SK-N-SH treated with all-trans-retinoic acid at 6 μM for 48 hours (cell line): Measurements from ENCODE around the gene IFI27.

ENCODE experiments used
- ATAC-seq: fragments of 200-7000 bp; cut with Tn5 transposase; 3 replicates; pipeline ENCODE4 v1.9.1; 2020; ENCODE audit warnings: mild to moderate bottlenecking, moderate library complexity
- ARNTL ChIP-seq: fragments of 450-650 bp; formaldehyde crosslinking; IDR thresholded peaks from 2 replicates; pipeline ENCODE4 v1.5.0; 2020; ENCODE audit warnings: low read depth, mild to moderate bottlenecking, moderate library complexity, borderline replicate concordance
- BACH2 ChIP-seq: fragments of 250-450 bp; sonication (Bioruptor Pico); IDR thresholded peaks from 2 replicates; pipeline ENCODE4 v1.9.0; 2021; ENCODE audit warnings: mild to moderate bottlenecking, borderline replicate concordance
- CSDC2 ChIP-seq: fragments of 250-450 bp; sonication (Bioruptor Pico); IDR thresholded peaks from 2 replicates; pipeline ENCODE4 v1.5.0; 2020; ENCODE audit warnings: mild to moderate bottlenecking, moderate library complexity
- ESRRG ChIP-seq: fragments of 250-450 bp; sonication (Bioruptor Pico); IDR thresholded peaks from 2 replicates; pipeline ENCODE4 v1.6.1; 2021; ENCODE audit warnings: mild to moderate bottlenecking
- GLIS3 ChIP-seq: fragments of 250-450 bp; sonication (Bioruptor Pico); IDR thresholded peaks from 2 replicates; pipeline ENCODE4 v1.5.0; 2020; ENCODE audit warnings: mild to moderate bottlenecking, moderate library complexity
- OSR1 ChIP-seq: fragments of 250-450 bp; sonication (Bioruptor Pico); IDR thresholded peaks from 2 replicates; pipeline ENCODE4 v1.8.0; 2022; ENCODE audit warnings: moderate library complexity, mild to moderate bottlenecking, inconsistent platforms
- PATZ1 ChIP-seq: fragments of 250-450 bp; sonication (Bioruptor Pico); IDR thresholded peaks from 2 replicates; pipeline ENCODE4 v1.8.0; 2020; ENCODE audit warnings: mild to moderate bottlenecking, moderate library complexity, borderline replicate concordance
- POU6F1 ChIP-seq: fragments of 250-450 bp; sonication (Bioruptor Pico); IDR thresholded peaks from 2 replicates; pipeline ENCODE4 v1.8.0; 2021; ENCODE audit warnings: low read depth, mild to moderate bottlenecking, moderate library complexity, borderline replicate concordance
- PPARA ChIP-seq: fragments of 250-450 bp; sonication (Bioruptor Pico); IDR thresholded peaks from 2 replicates; pipeline ENCODE4 v1.5.0; 2020; ENCODE audit warnings: mild to moderate bottlenecking, borderline replicate concordance
- RARB ChIP-seq: fragments of 250-450 bp; sonication (Bioruptor Pico); IDR thresholded peaks from 2 replicates; pipeline ENCODE4 v1.8.0; 2021; ENCODE audit warnings: mild to moderate bottlenecking, moderate library complexity
- SNAI2 ChIP-seq: fragments of 250-450 bp; sonication (Bioruptor Pico); IDR thresholded peaks from 2 replicates; pipeline ENCODE4 v1.5.0; 2020; ENCODE audit warnings: mild to moderate bottlenecking, moderate library complexity
- TOX ChIP-seq: fragments of 250-450 bp; sonication (Bioruptor Pico); IDR thresholded peaks from 2 replicates; pipeline ENCODE4 v1.8.0; 2021; ENCODE audit warnings: mild to moderate bottlenecking, moderate library complexity, borderline replicate concordance
- ZC3H10 ChIP-seq: fragments of 250-450 bp; sonication (Bioruptor Pico); IDR thresholded peaks from 2 replicates; pipeline ENCODE4 v1.5.1; 2021; ENCODE audit warnings: mild to moderate bottlenecking, moderate library complexity
- ZFP30 ChIP-seq: fragments of 450-650 bp; formaldehyde crosslinking; IDR thresholded peaks from 2 replicates; pipeline ENCODE4 v1.5.0; 2022; ENCODE audit warnings: mild to moderate bottlenecking, moderate library complexity
- ZNF565 ChIP-seq: fragments of 450-650 bp; formaldehyde crosslinking; conservative IDR thresholded peaks from 2 replicates; pipeline ENCODE4 v1.5.0; 2020; ENCODE audit warnings: low read depth, mild to moderate bottlenecking, moderate library complexity
- ZNF8 ChIP-seq: fragments of 450-650 bp; formaldehyde crosslinking; IDR thresholded peaks from 2 replicates; pipeline ENCODE4 v1.5.0; 2020; ENCODE audit warnings: mild to moderate bottlenecking, moderate library complexity
- TF ChIP-seq, protein P1 (sequence below): fragments of 250-450 bp; sonication (Bioruptor Pico); IDR thresholded peaks from 2 replicates; pipeline ENCODE4 v1.5.1; 2021; ENCODE audit warnings: mild to moderate bottlenecking, moderate library complexity
- TF ChIP-seq, protein P2 (sequence below): fragments of 250-450 bp; sonication (Bioruptor Pico); IDR thresholded peaks from 2 replicates; pipeline ENCODE4 v1.5.1; 2020; ENCODE audit warnings: low read depth, mild to moderate bottlenecking, moderate library complexity

Gene IFI27

GRCh38 chr14:94161058-94161457, 50.5 kb downstream of the IFI27 start:
- ATAC-seq, result no peak
- TF ChIP-seq GLIS3 (CRISPR knock-in tag) (no peak), OSR1 (no peak), PPARA (CRISPR knock-in tag) (no peak), BACH2 (CRISPR knock-in tag) (no peak), ZC3H10 (CRISPR knock-in tag) (no peak), ARNTL (CRISPR knock-in tag) (no peak), ZFP30 (CRISPR knock-in tag) (no peak), ZNF565 (CRISPR knock-in tag) (no peak), POU6F1 (CRISPR knock-in tag) (no peak), SNAI2 (CRISPR knock-in tag) (no peak), RARB (no peak), ZNF8 (CRISPR knock-in tag) (no peak)
- TF ChIP-seq, protein P1, sequence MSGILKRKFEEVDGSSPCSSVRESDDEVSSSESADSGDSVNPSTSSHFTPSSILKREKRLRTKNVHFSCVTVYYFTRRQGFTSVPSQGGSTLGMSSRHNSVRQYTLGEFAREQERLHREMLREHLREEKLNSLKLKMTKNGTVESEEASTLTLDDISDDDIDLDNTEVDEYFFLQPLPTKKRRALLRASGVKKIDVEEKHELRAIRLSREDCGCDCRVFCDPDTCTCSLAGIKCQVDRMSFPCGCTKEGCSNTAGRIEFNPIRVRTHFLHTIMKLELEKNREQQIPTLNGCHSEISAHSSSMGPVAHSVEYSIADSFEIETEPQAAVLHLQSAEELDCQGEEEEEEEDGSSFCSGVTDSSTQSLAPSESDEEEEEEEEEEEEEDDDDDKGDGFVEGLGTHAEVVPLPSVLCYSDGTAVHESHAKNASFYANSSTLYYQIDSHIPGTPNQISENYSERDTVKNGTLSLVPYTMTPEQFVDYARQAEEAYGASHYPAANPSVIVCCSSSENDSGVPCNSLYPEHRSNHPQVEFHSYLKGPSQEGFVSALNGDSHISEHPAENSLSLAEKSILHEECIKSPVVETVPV, result no peak
- TF ChIP-seq, protein P2, sequence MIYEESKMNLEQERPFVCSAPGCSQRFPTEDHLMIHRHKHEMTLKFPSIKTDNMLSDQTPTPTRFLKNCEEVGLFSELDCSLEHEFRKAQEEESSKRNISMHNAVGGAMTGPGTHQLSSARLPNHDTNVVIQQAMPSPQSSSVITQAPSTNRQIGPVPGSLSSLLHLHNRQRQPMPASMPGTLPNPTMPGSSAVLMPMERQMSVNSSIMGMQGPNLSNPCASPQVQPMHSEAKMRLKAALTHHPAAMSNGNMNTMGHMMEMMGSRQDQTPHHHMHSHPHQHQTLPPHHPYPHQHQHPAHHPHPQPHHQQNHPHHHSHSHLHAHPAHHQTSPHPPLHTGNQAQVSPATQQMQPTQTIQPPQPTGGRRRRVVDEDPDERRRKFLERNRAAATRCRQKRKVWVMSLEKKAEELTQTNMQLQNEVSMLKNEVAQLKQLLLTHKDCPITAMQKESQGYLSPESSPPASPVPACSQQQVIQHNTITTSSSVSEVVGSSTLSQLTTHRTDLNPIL (CRISPR knock-in tag), result no peak

DNA sequence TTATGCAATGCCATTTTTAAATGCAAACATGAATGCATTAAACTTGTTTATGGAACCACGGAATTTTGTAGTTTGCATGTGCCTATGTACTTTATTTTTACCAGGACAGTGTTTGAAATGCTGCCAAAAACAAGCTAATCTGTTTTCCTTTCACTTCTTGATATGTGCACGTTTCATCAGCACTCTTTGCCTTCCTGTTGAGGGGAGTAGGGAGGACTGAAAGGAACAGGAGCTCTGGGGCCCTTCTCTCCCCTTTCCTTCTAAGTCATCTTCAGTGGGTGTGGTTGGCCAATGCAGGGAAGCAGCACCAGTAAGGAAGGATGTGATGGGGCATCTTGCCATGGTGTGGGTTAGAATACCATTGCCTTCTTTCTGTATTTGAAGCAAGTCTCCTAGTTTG, 51.4 kb downstream of the IFI27 start:
- peak; percentile 34; the same call in 2 of the 3 replicates for ATAC-seq
- TF ChIP-seq PATZ1 (CRISPR knock-in tag) (no peak), ZFP30 (CRISPR knock-in tag) (no peak), OSR1 (no peak), ARNTL (CRISPR knock-in tag) (no peak), BACH2 (CRISPR knock-in tag) (no peak), ESRRG (no peak), TOX (CRISPR knock-in tag) (no peak), ZC3H10 (CRISPR knock-in tag) (no peak)
- TF ChIP-seq, all 23 proteins: peak for 0

GRCh38 chr14:94162466-94162865, 51.9 kb downstream of the IFI27 start:
- TF ChIP-seq ESRRG (no peak), SNAI2 (CRISPR knock-in tag) (no peak), ZNF565 (CRISPR knock-in tag) (no peak), TOX (CRISPR knock-in tag) (no peak), POU6F1 (CRISPR knock-in tag) (no peak), ZNF8 (CRISPR knock-in tag) (no peak)
- TF ChIP-seq, protein P1, result no peak

GRCh38 chr14:94163796-94164195, 53.3 kb downstream of the IFI27 start:
- no peak for ATAC-seq
- TF ChIP-seq CSDC2 (CRISPR knock-in tag), result no peak
- no peak for TF ChIP-seq RARB
- TF ChIP-seq PPARA (CRISPR knock-in tag), result no peak
- no peak for TF ChIP-seq POU6F1 (CRISPR knock-in tag)
- TF ChIP-seq, protein P2 (CRISPR knock-in tag), result no peak

More at GRCh38 chr14:94162466-94162865, 51.9 kb downstream of the IFI27 start:
- ATAC-seq, result no peak
